ENCODE data around the gene FRMPD2. TPM values are rescaled to one million over a fixed set of nuclear protein-coding genes. Genes with fewer than 3 reads are reported as not detected.

Gene FRMPD2
- total RNA-seq, 2 experiments from 2014 or later = not detected

DNA sequence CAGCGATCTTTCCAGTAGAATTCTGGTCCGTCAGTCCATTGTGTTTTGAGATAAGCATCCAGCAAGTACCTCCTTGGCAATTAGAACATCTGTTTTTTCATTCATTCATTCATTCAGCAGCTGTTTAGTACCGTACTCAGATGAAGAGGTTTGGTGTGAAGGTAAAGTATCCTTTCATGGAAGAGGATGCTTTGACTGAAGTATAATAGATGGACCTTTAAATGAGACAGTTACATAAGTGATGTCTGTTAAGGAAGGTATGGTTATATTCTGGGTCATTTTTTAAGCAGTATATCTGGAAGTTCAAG lies 33.2 kb upstream of the FRMPD2 start:
- H3K27ac ChIP-seq (ENCODE audit: low read depth in 1 of 2, low read length in 2 of 2) = no peak overlapping the region

DNA sequence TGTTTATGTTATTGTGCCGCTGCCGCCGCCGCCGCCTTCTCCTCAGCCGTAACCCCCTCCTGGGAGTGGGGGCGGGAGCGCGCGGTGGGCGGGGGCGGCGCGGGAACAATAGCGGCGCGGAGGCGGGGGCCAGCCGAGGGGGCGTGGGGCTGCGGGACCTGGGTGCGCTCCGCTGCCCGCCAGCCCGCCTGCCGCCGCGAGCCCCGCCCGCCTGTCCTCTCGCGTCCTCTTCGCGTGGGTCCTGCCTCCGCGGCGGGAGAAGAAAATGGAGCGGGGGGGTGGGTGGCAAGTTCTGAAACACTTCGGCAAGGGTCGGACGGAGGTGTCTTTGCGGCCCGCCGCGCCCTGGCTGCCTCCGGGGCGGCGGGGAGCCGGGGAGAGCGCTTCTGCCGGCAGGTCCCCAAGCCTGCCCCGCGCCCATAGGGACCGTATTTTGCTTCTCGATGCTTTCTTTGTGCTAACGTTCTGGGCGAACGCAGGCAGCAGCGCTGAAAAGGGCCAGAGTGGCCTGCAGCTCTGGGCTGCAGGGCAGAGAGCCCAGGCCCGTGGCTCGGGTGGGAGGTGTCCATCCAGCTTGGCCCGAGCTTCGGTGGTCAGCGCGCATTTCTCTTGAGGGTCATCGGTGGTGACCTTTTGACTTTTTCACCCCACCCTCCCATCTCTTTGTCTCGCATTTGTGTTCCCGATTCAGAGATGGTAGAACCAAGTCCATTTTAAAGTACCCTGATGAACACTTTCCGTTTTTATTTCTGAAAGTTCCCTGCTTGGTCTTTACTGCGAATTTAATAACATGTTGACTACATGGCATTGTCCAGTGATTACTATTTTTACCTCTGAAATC lies 32.6 kb upstream of the FRMPD2 start:
- peak overlapping the region; percentile 93 for H3K27ac Mint-ChIP-seq
- DNase-seq = peak; percentile 45 to 88 (median 67)
- intact Hi-C loops (cut with DNase I, micrococcal nuclease) = loop anchor here in 1 of 2 experiments (5.0 to 10.0 kb wide), 3 partner anchors 350 to 1230 kb away; partner anchors contain the start of genes ERCC6 and ZNF488
- Histone ChIP-seq H3K27me3 (ENCODE audit: control insufficient read depth in 1 of 2, insufficient read depth in 2 of 2, low read length in 2 of 2) (no peaks in the 10 kb centered on the region), H3K4me3 (ENCODE audit: low read length) (peak overlapping the region; percentile 57), H3K27ac (ENCODE audit: low read depth in 1 of 2, low read length in 2 of 2) (peak overlapping the region in 1 of 2 donors; percentile 86), H3K36me3 (ENCODE audit: insufficient read depth, low read length) (no peaks in the 10 kb centered on the region), H3K4me1 (ENCODE audit: insufficient read depth, low read length) (peaks cover 15% of the 10 kb centered on the region), H3K9me3 (ENCODE audit: control insufficient read depth in 1 of 2, insufficient read depth in 1 of 2, low read length in 2 of 2) (no peaks in the 10 kb centered on the region)
- ChIA-PET POLR2A (no interaction called here), CTCF (no interaction called here)
- no peak for TF ChIP-seq CTCF (IDR thresholded peaks at IDR 0.05)
- H3K4me1 Mint-ChIP-seq (ENCODE audit: low read depth) = peaks cover 47% of the 10 kb centered on the region
- ATAC-seq (ENCODE audit: poor library complexity) = peak; percentile 61
- peak overlapping the region; percentile 91 for H3K4me3 Mint-ChIP-seq
- H3K9me3 Mint-ChIP-seq = no peaks in the 10 kb centered on the region
- no peaks in the 10 kb centered on the region for H3K36me3 Mint-ChIP-seq (ENCODE audit: low read depth)
- H3K27me3 Mint-ChIP-seq = no peaks in the 10 kb centered on the region

More for the DNA sequence above, 33.2 kb upstream of the FRMPD2 start:
- Mint-ChIP-seq H3K4me3 (peak overlapping the region; percentile 84), H3K4me1 (ENCODE audit: low read depth) (peaks cover 52% of the 10 kb centered on the region), H3K9me3 (no peaks in the 10 kb centered on the region), H3K27ac (peak overlapping the region; percentile 81), H3K36me3 (ENCODE audit: low read depth) (no peaks in the 10 kb centered on the region), H3K27me3 (no peaks in the 10 kb centered on the region)
- DNase-seq = no peak
- Histone ChIP-seq H3K4me3 (ENCODE audit: low read length) (peak overlapping the region; percentile 57), H3K36me3 (ENCODE audit: insufficient read depth, low read length) (no peaks in the 10 kb centered on the region), H3K4me1 (ENCODE audit: insufficient read depth, low read length) (peaks cover 15% of the 10 kb centered on the region), H3K27me3 (ENCODE audit: control insufficient read depth in 1 of 2, insufficient read depth in 2 of 2, low read length in 2 of 2) (no peaks in the 10 kb centered on the region), H3K9me3 (ENCODE audit: control insufficient read depth in 1 of 2, insufficient read depth in 1 of 2, low read length in 2 of 2) (no peaks in the 10 kb centered on the region)
- ChIA-PET CTCF (no interaction called here), POLR2A (no interaction called here)
- TF ChIP-seq CTCF (IDR thresholded peaks at IDR 0.05) = no peak
- ATAC-seq (ENCODE audit: poor library complexity) = no peak
- intact Hi-C loops (cut with DNase I, micrococcal nuclease) = loop anchor here in 1 of 2 experiments (5.0 to 10.0 kb wide), 3 partner anchors 350 to 1230 kb away; partner anchors contain the start of genes ERCC6 and ZNF488

- ChIA-PET POLR2A (no interaction called here), CTCF (no interaction called here)
- intact Hi-C loops (cut with DNase I, micrococcal nuclease) = loop anchor here in 1 of 2 experiments (5.0 to 10.0 kb wide), 3 partner anchors 351 to 1231 kb away; partner anchors contain the start of genes ERCC6 and ZNF488
- Histone ChIP-seq H3K27me3 (ENCODE audit: control insufficient read depth in 1 of 2, insufficient read depth in 2 of 2, low read length in 2 of 2) (no peaks in the 10 kb centered on the region), H3K4me3 (ENCODE audit: low read length) (peak within 1 kb of the TSS; percentile 57), H3K4me1 (ENCODE audit: insufficient read depth, low read length) (peaks cover 15% of the 10 kb centered on the region), H3K27ac (ENCODE audit: low read depth in 1 of 2, low read length in 2 of 2) (peak within 1 kb of the TSS; percentile 65 to 86), H3K36me3 (ENCODE audit: insufficient read depth, low read length) (no peaks in the 10 kb centered on the region), H3K9me3 (ENCODE audit: control insufficient read depth in 1 of 2, insufficient read depth in 1 of 2, low read length in 2 of 2) (no peaks in the 10 kb centered on the region)
- ATAC-seq (ENCODE audit: poor library complexity) = peak; percentile 88
- Mint-ChIP-seq H3K27me3 (no peaks in the 10 kb centered on the region), H3K27ac (peak within 1 kb of the TSS; percentile 93), H3K9me3 (no peaks in the 10 kb centered on the region), H3K36me3 (ENCODE audit: low read depth) (no peaks in the 10 kb centered on the region), H3K4me3 (peak within 1 kb of the TSS; percentile 91), H3K4me1 (ENCODE audit: low read depth) (peaks cover 40% of the 10 kb centered on the region)
- peak; percentile 86 to 98 (median 90) for DNase-seq
- no peak for TF ChIP-seq CTCF (IDR thresholded peaks at IDR 0.05)
These were observed 31.9 kb upstream of the FRMPD2 start, which contains the start of gene MAPK8 for GRCh38 chr10:48306265-48306869. MAPK8 (plus strand) TSS chr10:48306677; CDS start chr10:48401661, 94,984 bp downstream.

All from CD4-positive, alpha-beta T cell (primary cell).